Spleen (tissue), 11 donors: ENCODE measurements around the gene PRKCA. TPM values are rescaled to one million over a fixed set of nuclear protein-coding genes. Genes with fewer than 3 reads are reported as not detected.

Source experiments
- DNase-seq: peaks from one replicate; pipeline ENCODE4 v3.0.0-alpha.2; 2020
- H3K27ac ChIP-seq, 8 donors: fragments of 200-600 bp; sonication (generic) in 7 of 8; 1 replicate in 4 of 8; 2 replicates in 4 of 8; pipeline versions ENCODE4 v1.5.0 to v1.8.0; 2016 to 2021; ENCODE audit warnings: inconsistent platforms in 4 of 8, mild to moderate bottlenecking in 4 of 8, moderate library complexity in 1 of 8
- H3K27me3 ChIP-seq, 7 donors: fragments of 200-600 bp; sonication (generic) in 6 of 7; replicated peaks in 1 of 7; 1 replicate in 4 of 7; 2 replicates in 3 of 7; pipeline versions ENCODE4 v1.5.0 to v1.8.0; 2016 to 2021; ENCODE audit warnings: inconsistent platforms in 3 of 7, mild to moderate bottlenecking in 1 of 7
- H3K36me3 ChIP-seq, 6 donors: fragments of 200-600 bp; sonication (generic) in 5 of 6; 1 replicate in 4 of 6; 2 replicates in 2 of 6; pipeline versions ENCODE4 v1.5.0 to v1.8.0; 2016 to 2021; ENCODE audit warnings: inconsistent platforms in 2 of 6
- H3K4me1 ChIP-seq, 6 donors: fragments of 200-600 bp; sonication (generic) in 5 of 6; 1 replicate in 3 of 6; 2 replicates in 3 of 6; pipeline versions ENCODE4 v1.5.0 to v1.8.0; 2016 to 2021; ENCODE audit warnings: inconsistent platforms in 3 of 6
- H3K4me3 ChIP-seq, 8 donors: fragments of 200-600 bp; sonication (generic) in 7 of 8; 1 replicate in 4 of 8; 2 replicates in 4 of 8; pipeline versions ENCODE4 v1.5.0 to v1.8.0; 2016 to 2021; ENCODE audit warnings: inconsistent platforms in 4 of 8, mild to moderate bottlenecking in 4 of 8, moderate library complexity in 2 of 8
- H3K9me3 ChIP-seq, 8 donors: fragments of 200-600 bp; sonication (generic) in 7 of 8; 1 replicate in 4 of 8; 2 replicates in 4 of 8; pipeline versions ENCODE4 v1.5.0 to v1.8.0; 2016 to 2021; ENCODE audit warnings: inconsistent platforms in 4 of 8
- POLR2A ChIP-seq, 3 donors: fragments of 450-650 bp; IDR thresholded peaks; one replicate each; pipeline ENCODE4 v1.5.1; 2017; ENCODE audit warnings: antibody characterized with exemption in 3 of 3, mild to moderate bottlenecking in 1 of 3
- POLR2AphosphoS5 ChIP-seq, 3 donors: sonication (generic); formaldehyde crosslinking; IDR thresholded peaks; one replicate each; pipeline ENCODE4 v1.5.1; 2017; ENCODE audit warnings: antibody characterized with exemption in 3 of 3
- WGBS, 5 donors: extraction: QIAGEN DNeasy Blood & Tissue Kit in 3 of 5; methylation state at CpG; one replicate each; pipeline versions ENCODE4 v1.1.5 to v1.1.7; 2013 to 2018; 5-methylcytosine and 5-hydroxymethylcytosine counted together
- intact Hi-C: fragments of 100-400 bp; cut with DNase I; formaldehyde crosslinking; loops from one replicate; pipeline ENCODE4 v1.15.0; 2023; ENCODE audit warnings: low total_unique reads
- polyA plus RNA-seq, 3 donors: library from polyadenylated mRNA; stranded (reverse); fragments of 200-250 nt; gene quantifications; one replicate each; pipeline ENCODE4 v1.2.1, GENCODE V29; 2013
- total RNA-seq, 7 donors: library from RNA; depleted of rRNA in 3 of 7; stranded (reverse); fragments of >200 nt in 3 of 7; fragmentation: NEBNext Ultra II Directional in 4 of 7; extraction: Animal tissue kit (Norgen Biotek cat#: 25700) in 4 of 7; gene quantifications; one replicate each; pipeline versions ENCODE4 v1.1.0 to v1.2.1, GENCODE V29; 2016 to 2021
- TF ChIP-seq, protein P1 (sequence below), 11 experiments: fragments of 200-600 bp in 7 of 11; fragments of 450-650 bp in 4 of 11; sonication (generic) in 4 of 11; IDR thresholded peaks in 8 of 11; conservative IDR thresholded peaks in 3 of 11; 1 replicate in 7 of 11; 2 replicates in 4 of 11; pipeline versions ENCODE4 v1.4.0 to v1.8.0; 2016 to 2021; ENCODE audit warnings: antibody characterized with exemption in 11 of 11, inconsistent platforms in 4 of 11, mild to moderate bottlenecking in 1 of 11
- donor health status: healthy with polysubstance abuse.
- donor health status: DM: no; HTN: no; CAD: no; lungs with moderate emphysema.
- donor health status: DM: no; HTN: no; CAD: no.
- donor health status: Bipolar disorder and iron deficiency.
- donor health status: healthy.
- donor health status: DM: no; HTN: no; CAD: no.
- donor health status: DM: yes; HTN: yes; CAD: no.

PRKCA gene
- total and polyA plus RNA-seq, 10 donors: 1.7 to 59.7 (median 31.2) TPM

DNA sequence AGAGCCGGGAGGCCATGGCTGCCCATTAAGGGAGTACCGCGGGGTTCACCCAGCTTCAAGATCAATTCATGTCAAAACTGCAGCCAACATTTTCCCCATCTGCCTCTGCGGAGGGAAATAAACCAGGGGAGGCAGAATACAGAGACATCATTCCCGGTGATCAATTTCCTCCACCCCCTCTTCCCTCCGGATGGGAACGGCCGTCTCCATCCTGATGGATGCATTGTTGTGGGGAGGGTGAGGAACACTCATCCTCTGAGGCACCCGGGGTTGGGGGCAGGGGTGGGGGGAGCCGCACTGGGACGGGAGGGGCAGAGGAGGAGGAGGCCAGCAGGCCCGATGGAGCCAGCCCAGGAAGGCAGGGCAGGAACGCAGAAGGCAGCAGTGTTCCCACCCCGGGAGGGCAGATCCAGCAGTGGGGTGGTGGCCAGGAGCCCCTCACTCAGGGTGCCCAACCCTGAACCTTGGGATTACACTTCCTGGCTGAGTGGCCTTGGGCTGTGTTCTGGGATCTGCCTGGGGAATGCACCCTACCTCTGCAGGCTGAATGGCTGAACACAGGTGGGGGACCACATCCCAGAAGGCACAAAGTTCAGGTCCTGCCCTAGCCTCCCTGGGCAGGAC, 546.7 kb downstream of the PRKCA start:
- Histone ChIP-seq H3K4me3 (no peak overlapping the region), H3K27ac (no peak overlapping the region), H3K4me1 (peaks cover 0 to 6% (median 0%) of the 10 kb centered on the region in 6 donors), H3K36me3 (no peaks in the 10 kb centered on the region), H3K9me3 (peaks cover 0 to 14% (median 1%) of the 10 kb centered on the region in 8 donors), H3K27me3 (peaks cover 0 to 19% (median 0%) of the 10 kb centered on the region in 7 donors)
- no peak for DNase-seq
- intact Hi-C loops: no loop called here
- 64 to 75% (median 69%) methylated on average over 14 of the region's 14 CpGs for WGBS, 5 donors
- TF ChIP-seq, protein P1, sequence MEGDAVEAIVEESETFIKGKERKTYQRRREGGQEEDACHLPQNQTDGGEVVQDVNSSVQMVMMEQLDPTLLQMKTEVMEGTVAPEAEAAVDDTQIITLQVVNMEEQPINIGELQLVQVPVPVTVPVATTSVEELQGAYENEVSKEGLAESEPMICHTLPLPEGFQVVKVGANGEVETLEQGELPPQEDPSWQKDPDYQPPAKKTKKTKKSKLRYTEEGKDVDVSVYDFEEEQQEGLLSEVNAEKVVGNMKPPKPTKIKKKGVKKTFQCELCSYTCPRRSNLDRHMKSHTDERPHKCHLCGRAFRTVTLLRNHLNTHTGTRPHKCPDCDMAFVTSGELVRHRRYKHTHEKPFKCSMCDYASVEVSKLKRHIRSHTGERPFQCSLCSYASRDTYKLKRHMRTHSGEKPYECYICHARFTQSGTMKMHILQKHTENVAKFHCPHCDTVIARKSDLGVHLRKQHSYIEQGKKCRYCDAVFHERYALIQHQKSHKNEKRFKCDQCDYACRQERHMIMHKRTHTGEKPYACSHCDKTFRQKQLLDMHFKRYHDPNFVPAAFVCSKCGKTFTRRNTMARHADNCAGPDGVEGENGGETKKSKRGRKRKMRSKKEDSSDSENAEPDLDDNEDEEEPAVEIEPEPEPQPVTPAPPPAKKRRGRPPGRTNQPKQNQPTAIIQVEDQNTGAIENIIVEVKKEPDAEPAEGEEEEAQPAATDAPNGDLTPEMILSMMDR (IDR thresholded peaks at IDR 0.05 in 8 of 11, conservative IDR thresholded peaks at IDR 0.05 in 3 of 11): no peak
- no peak for TF ChIP-seq POLR2AphosphoS5 (IDR thresholded peaks at IDR 0.05)
- TF ChIP-seq POLR2A (IDR thresholded peaks at IDR 0.05): no peak

DNA sequence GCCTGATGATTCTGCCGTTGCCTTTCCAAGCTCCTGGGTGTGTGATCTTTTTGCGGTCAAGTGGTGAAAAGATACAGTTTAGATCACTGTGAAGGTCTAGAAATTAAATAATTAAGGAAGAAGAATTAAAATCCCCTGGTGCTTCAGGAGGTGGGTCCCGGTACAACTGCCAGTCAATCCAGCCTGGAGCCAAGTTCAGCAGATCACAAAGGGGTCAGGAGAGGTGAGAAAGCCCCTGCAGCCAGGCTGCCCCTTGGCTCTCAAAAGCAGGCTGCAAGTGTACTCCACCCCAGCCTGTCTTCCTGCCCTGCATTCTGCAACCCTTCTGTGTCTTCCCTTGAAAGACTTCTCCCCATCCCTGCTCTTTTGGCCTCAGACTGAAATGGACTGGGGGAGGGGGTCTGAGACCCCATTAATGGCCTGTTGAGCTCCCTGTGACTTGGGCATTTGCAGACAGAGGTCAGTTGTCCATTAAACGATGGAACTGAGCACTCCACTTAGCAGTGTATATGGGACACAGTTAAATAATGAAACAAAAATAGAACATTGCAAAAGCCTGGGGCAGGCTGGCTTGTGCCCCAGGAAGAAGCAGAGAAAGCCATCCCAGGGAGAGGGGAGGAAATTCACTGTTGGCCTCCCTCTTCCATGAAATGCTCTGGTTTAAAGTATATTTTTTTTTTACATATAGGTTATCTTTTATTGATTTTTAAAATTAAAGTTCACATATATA, 547.6 kb downstream of the PRKCA start:
- Histone ChIP-seq H3K27me3 (peaks cover 0 to 19% (median 0%) of the 10 kb centered on the region in 7 donors), H3K4me1 (peaks cover 0 to 6% (median 0%) of the 10 kb centered on the region in 6 donors), H3K9me3 (peaks cover 0 to 23% (median 8%) of the 10 kb centered on the region in 8 donors), H3K36me3 (no peaks in the 10 kb centered on the region), H3K27ac (no peak overlapping the region), H3K4me3 (no peak overlapping the region)
- 67 to 89% (median 74%) methylated on average over 4 of the region's 4 CpGs for WGBS, 5 donors
- intact Hi-C loops: no loop called here
- TF ChIP-seq POLR2A (IDR thresholded peaks at IDR 0.05) (no peak), POLR2AphosphoS5 (IDR thresholded peaks at IDR 0.05) (no peak)
- TF ChIP-seq, protein P1 (IDR thresholded peaks at IDR 0.05 in 8 of 11, conservative IDR thresholded peaks at IDR 0.05 in 3 of 11): no peak
- DNase-seq: no peak

DNA sequence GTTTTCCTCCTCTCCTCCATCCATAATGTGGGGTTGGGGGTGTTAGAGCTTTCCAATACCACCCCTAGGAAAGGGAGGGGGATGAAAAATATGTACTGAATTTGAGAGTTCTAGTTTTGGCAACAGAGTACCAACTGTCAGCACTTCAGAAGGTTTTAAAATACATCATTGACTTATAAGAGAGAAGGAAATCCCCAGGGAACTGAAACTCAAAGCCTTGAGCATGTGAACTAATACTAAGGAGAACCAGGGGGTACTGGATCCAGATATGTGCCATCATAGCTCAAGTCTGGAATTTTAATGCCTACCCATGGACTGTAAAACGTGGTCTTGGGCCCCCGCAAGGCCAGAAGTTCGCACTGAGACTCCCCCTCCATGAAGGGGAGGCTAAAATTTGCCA, 548.3 kb downstream of the PRKCA start:
- Histone ChIP-seq H3K36me3 (no peaks in the 10 kb centered on the region), H3K4me1 (peaks cover 0 to 6% (median 0%) of the 10 kb centered on the region in 6 donors), H3K9me3 (peaks cover 0 to 29% (median 12%) of the 10 kb centered on the region in 8 donors), H3K27ac (no peak overlapping the region), H3K27me3 (peaks cover 0 to 19% (median 0%) of the 10 kb centered on the region in 7 donors), H3K4me3 (no peak overlapping the region)
- intact Hi-C loops: no loop called here
- DNase-seq: no peak
- TF ChIP-seq POLR2AphosphoS5 (IDR thresholded peaks at IDR 0.05) (no peak), POLR2A (IDR thresholded peaks at IDR 0.05) (no peak)
- TF ChIP-seq, protein P1 (IDR thresholded peaks at IDR 0.05 in 8 of 11, conservative IDR thresholded peaks at IDR 0.05 in 3 of 11): no peak
- WGBS, 5 donors: 58 to 78% (median 70%) methylated on average over 3 of the region's 3 CpGs

DNA sequence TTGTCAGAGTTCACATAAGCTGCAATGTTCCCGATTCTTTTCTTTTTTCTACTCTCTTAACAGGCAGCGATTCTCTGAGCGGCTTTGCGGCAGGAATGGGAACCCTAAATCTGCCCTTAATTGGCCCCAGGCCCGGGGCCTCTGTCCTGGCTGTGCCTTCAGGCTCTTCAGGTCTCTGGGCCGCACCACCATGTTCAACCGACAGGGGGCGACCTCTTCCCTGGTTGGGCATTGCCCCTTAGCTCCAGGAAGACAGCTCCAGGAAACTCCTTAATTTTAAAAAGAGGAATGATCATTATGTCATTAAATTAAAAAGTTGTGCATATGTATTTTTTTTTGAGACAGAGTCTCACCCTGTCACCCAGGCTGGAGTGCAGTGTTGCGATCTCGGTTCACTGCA, 552.8 kb downstream of the PRKCA start:
- Histone ChIP-seq H3K4me3 (no peak overlapping the region), H3K27ac (no peak overlapping the region), H3K9me3 (peaks cover 0 to 19% (median 10%) of the 10 kb centered on the region in 8 donors), H3K4me1 (peaks cover 0 to 6% (median 0%) of the 10 kb centered on the region in 6 donors), H3K27me3 (no peaks in the 10 kb centered on the region), H3K36me3 (no peaks in the 10 kb centered on the region)
- intact Hi-C loops: no loop called here
- 70 to 76% (median 74%) methylated on average over 10 of the region's 10 CpGs for WGBS, 5 donors
- no peak for DNase-seq
- TF ChIP-seq, protein P1 (IDR thresholded peaks at IDR 0.05 in 8 of 11, conservative IDR thresholded peaks at IDR 0.05 in 3 of 11): peak in 1 of 11 experiments; percentile 28
- no peak for TF ChIP-seq POLR2A (IDR thresholded peaks at IDR 0.05)
